Suprapubic skin (tissue), 4 donors: Measurements from ENCODE around the gene LGI4. TPM values are rescaled to one million over a fixed set of nuclear protein-coding genes. Genes with fewer than 3 reads are reported as not detected.

ENCODE experiments used
- DNase-seq, 2 donors: peaks; one replicate each; pipeline ENCODE4 v3.0.0-alpha.2; 2019; ENCODE audit warnings: low spot score in 2 of 2
- H3K27ac ChIP-seq: fragments of 200-600 bp; sonication (generic); one replicate; pipeline ENCODE4 v1.5.1; 2019
- H3K27me3 ChIP-seq: fragments of 200-600 bp; sonication (generic); one replicate; pipeline ENCODE4 v1.5.1; 2019
- H3K36me3 ChIP-seq: fragments of 200-600 bp; sonication (generic); one replicate; pipeline ENCODE4 v1.5.1; 2019
- H3K4me1 ChIP-seq: fragments of 200-600 bp; sonication (generic); one replicate; pipeline ENCODE4 v1.5.1; 2019
- H3K4me3 ChIP-seq: fragments of 200-600 bp; sonication (generic); one replicate; pipeline ENCODE4 v1.5.1; 2019; ENCODE audit warnings: mild to moderate bottlenecking
- H3K9me3 ChIP-seq: fragments of 200-600 bp; sonication (generic); one replicate; pipeline ENCODE4 v1.5.1; 2019
- EP300 ChIP-seq: sonication (generic); formaldehyde crosslinking; IDR thresholded peaks from one replicate; pipeline ENCODE4 v1.6.1; 2017; ENCODE audit warnings: antibody characterized with exemption
- POLR2A ChIP-seq, 2 donors: fragments of 450-650 bp; IDR thresholded peaks; one replicate each; pipeline ENCODE4 v1.6.1; 2017; ENCODE audit warnings: antibody characterized with exemption in 2 of 2, mild to moderate bottlenecking in 2 of 2, moderate library complexity in 2 of 2
- POLR2AphosphoS5 ChIP-seq, 3 donors: sonication (generic); formaldehyde crosslinking; IDR thresholded peaks; one replicate each; pipeline ENCODE4 v1.6.1; 2017; ENCODE audit warnings: antibody characterized with exemption in 3 of 3
- WGBS: methylation state at CpG from one replicate; pipeline ENCODE4 v1.1.5; 2018; 5-methylcytosine and 5-hydroxymethylcytosine counted together
- total RNA-seq, 4 donors: library from RNA; depleted of rRNA; stranded (reverse); fragments of >200 nt; gene quantifications; one replicate each; pipeline ENCODE4 v1.1.0, GENCODE V29; 2016
- TF ChIP-seq, protein P1 (sequence below), 2 donors: fragments of 200-600 bp in 1 of 2; fragments of 450-650 bp in 1 of 2; sonication (generic) in 1 of 2; IDR thresholded peaks; one replicate each; pipeline ENCODE4 v1.5.1; 2016 to 2019; ENCODE audit warnings: antibody characterized with exemption in 2 of 2, mild to moderate bottlenecking in 1 of 2, moderate library complexity in 1 of 2

The LGI4 gene
- total RNA-seq, 4 donors from 2014 or later, result 4.3 to 11.8 (median 7.8) TPM

DNA sequence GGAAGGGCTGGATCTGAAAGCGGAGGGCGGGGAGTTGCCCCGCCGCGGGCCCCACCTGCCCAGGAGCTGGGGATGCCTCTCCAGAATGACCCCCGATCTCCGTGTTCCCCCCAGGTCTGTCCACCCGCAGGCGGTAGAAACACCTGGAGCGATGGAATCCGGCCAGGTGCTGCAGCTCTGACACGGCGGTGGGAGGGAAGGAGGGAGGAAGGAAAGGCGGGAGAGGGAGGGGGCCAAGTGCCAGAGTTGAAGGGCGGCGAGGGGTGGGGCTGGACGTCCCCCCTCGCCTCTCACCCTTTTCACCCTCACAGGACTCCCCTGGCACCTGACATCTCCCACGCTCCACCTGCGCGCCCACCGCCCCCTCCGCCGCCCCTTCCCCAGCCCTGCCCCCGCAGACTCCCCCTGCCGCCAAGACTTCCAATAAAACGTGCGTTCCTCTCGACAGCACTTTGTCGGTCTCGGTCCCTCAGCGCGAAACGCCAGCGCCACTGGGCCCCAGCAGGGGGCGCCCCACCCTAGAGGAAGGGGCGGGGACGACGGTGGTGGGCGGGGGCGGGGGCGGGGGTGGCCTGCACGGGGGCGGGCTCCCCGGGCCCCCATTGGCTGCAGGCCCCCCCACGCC is 7.9 kb upstream of the LGI4 start:
- H3K27ac ChIP-seq, result no peak overlapping the region
- H3K36me3 ChIP-seq, result no peaks in the 10 kb centered on the region
- 12% methylated on average over 34 of the region's 46 CpGs for WGBS
- H3K4me1 ChIP-seq, result peaks cover 60% of the 10 kb centered on the region
- peaks cover 23% of the 10 kb centered on the region for H3K27me3 ChIP-seq
- no peak for DNase-seq
- H3K4me3 ChIP-seq, result peak overlapping the region; percentile 19
- TF ChIP-seq, protein P1, sequence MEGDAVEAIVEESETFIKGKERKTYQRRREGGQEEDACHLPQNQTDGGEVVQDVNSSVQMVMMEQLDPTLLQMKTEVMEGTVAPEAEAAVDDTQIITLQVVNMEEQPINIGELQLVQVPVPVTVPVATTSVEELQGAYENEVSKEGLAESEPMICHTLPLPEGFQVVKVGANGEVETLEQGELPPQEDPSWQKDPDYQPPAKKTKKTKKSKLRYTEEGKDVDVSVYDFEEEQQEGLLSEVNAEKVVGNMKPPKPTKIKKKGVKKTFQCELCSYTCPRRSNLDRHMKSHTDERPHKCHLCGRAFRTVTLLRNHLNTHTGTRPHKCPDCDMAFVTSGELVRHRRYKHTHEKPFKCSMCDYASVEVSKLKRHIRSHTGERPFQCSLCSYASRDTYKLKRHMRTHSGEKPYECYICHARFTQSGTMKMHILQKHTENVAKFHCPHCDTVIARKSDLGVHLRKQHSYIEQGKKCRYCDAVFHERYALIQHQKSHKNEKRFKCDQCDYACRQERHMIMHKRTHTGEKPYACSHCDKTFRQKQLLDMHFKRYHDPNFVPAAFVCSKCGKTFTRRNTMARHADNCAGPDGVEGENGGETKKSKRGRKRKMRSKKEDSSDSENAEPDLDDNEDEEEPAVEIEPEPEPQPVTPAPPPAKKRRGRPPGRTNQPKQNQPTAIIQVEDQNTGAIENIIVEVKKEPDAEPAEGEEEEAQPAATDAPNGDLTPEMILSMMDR (IDR thresholded peaks at IDR 0.05), result peak in 1 of 2 donors; percentile 78
- TF ChIP-seq POLR2A (IDR thresholded peaks at IDR 0.05), result no peak
- H3K9me3 ChIP-seq, result no peaks in the 10 kb centered on the region

DNA sequence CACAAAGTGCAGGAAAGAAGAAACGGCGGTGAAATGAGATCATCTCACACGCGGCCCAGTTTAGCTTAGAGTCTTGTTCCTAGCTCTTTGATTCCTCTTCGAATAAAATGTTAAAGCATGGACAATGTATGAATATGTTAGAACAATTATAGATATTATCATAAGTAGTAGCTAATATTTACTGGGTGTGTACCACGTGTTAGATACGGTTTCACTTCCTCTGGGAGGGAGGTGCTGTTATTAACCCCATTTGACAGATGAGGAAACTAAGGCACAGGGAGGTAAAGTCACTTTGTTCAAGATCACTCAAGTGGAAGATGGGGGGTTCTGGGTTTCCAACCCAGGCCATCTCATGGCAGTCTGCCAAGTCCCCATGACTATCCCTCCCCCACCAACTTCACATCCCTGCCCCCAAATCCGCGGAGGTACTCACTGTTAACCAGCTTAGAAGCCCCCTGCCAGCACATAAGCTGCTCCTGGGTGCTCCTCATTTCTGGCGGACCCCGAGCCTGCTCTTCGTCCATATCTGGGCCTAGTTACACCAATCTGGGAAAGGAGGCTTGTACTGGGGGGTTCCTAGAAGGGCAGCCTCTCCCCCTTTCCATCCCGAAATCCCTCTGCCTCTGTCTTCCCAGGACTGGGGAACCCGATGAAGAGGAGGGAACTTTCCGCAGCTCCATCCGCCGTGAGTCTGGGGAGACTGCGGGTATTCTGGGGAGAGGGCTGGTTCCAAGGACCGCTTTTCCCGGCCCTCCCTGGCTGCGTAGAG is 7.2 kb upstream of the LGI4 start:
- Histone ChIP-seq H3K36me3 (no peaks in the 10 kb centered on the region), H3K27ac (no peak overlapping the region), H3K4me1 (peaks cover 67% of the 10 kb centered on the region), H3K9me3 (no peaks in the 10 kb centered on the region), H3K4me3 (peak overlapping the region; percentile 19), H3K27me3 (peaks cover 23% of the 10 kb centered on the region)
- TF ChIP-seq, protein P1 (IDR thresholded peaks at IDR 0.05), result no peak
- TF ChIP-seq POLR2A (IDR thresholded peaks at IDR 0.05), result no peak
- TF ChIP-seq EP300, result no peak
- TF ChIP-seq POLR2AphosphoS5 (IDR thresholded peaks at IDR 0.05), result no peak
- WGBS, result 23% methylated on average over 18 of the region's 21 CpGs
- no peak for DNase-seq

DNA sequence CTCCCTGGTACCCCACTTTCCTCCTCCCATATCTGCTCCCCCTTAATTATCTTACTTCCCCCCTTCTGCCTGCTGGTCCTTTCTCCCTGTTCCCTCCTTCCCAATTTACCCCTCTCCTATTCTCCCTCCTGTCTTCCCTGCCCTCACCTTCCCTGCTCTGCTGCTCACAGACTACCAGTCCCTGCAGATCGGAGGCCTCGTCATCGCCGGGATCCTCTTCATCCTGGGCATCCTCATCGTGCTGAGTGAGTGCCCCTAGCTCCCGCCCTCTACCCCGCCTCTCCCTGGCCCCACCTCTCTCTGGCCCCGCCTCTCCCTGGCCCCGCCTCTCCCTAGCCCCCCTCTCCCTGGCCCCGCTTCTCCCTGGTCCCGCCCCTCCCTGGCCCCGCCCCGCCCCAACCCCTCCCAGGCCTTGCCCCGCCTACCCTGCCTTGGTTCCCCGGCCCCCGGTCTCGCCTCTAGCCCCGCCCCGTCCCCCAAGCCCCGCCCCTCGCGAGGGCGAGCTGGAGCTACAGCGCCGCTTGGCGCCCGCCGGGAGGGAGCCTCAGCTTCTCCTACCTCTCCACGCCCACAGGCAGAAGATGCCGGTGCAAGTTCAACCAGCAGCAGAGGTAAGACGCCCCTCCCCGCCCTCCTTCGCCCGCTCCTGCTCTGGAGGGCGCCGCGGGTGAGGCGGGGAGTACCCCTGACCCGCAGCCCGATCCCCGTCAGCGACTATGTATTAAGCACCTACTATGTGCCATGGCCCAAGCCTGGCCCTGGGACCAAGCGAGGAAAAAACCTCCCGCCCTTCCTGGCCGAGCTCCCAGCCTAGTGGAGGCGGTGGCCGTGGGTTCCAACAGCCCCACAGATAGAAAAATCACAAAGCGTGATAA is 6.3 kb upstream of the LGI4 start:
- H3K27me3 ChIP-seq, result peaks cover 23% of the 10 kb centered on the region
- peaks cover 75% of the 10 kb centered on the region for H3K4me1 ChIP-seq
- peak; percentile 96 to 97 for DNase-seq
- WGBS, result 2% methylated on average over 21 of the region's 48 CpGs
- H3K36me3 ChIP-seq, result no peaks in the 10 kb centered on the region
- peak overlapping the region; percentile 44 for H3K4me3 ChIP-seq
- TF ChIP-seq POLR2AphosphoS5 (IDR thresholded peaks at IDR 0.05) (no peak), EP300 (no peak), POLR2A (IDR thresholded peaks at IDR 0.05) (peak in 1 of 2 donors; percentile 71)
- TF ChIP-seq, protein P1 (IDR thresholded peaks at IDR 0.05), result peak in 1 of 2 donors; percentile 64
- H3K27ac ChIP-seq, result peak overlapping the region; percentile 90
- no peaks in the 10 kb centered on the region for H3K9me3 ChIP-seq

DNA sequence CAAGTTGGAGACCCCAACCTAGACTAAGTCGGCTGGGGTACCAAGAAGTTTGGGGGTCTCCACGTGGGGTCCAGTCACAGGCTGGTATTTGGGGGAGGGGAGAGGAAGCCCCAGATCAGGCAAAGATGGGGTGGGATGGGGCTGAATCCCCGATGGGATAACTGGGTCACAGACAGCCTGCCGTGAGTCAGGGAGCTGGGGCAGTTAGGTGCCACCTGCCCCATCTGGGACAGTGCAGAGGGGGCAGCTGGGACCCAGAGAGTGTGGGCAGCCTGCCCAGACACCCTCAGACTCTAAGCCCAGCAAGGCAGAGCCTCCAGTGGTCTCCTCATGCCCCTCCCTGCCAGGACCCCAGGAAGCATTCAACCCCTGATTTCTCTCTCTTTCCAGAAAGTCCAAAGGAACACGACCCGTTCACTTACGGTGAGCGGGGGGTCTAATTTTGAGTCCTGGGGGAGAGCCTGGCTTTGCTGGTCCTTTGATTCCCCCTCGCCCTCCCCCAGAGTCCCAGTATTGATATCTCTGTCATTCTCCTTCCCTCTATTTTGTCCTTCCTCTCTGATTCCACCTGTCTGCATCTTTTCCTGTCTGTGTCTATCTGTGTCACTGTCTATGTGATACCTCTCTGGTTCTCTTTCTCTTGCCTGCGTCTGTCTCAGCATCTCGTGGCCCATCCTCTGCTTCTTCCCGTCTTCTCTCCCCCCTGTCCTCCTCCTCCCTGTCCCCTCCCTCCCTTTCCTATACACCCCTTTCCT is 5.5 kb upstream of the LGI4 start:
- Histone ChIP-seq H3K9me3 (no peaks in the 10 kb centered on the region), H3K27ac (peak overlapping the region; percentile 90), H3K36me3 (no peaks in the 10 kb centered on the region), H3K4me3 (peak overlapping the region; percentile 44), H3K4me1 (peaks cover 83% of the 10 kb centered on the region), H3K27me3 (peaks cover 23% of the 10 kb centered on the region)
- peak in 1 of 2 donors; percentile 71 for DNase-seq
- 54% methylated on average over 12 of the region's 12 CpGs for WGBS
- TF ChIP-seq, protein P1 (IDR thresholded peaks at IDR 0.05), result no peak
- no peak for TF ChIP-seq POLR2AphosphoS5 (IDR thresholded peaks at IDR 0.05)
